ENCODE data around the gene CREG2.
A peak's percentile ranks its signal among the peaks of the same experiment; 100 is the strongest.
"Not testable (repeated sequence)": the region's sequence is repeated elsewhere in the genome, so short reads cannot be mapped to it uniquely, and the experiment has no call there.

CREG2 gene

DNA sequence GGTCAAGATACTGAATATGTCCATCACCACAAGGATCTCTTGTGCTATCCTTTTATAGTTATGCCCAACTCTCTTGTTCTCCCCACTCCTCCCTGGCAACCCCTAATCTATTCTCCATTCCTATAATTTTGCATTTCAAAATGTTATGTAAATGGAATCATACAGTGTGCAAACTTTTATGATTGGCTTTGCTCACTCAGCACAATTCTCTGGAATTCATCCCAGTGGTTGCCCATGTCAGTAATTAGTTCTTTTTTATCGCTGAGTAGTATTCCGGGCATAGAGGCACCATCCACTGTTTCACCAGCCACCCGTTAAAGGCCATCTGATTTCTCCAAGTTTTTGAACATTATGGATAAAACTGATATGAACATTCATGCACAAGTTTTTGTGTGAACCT, 40.4 kb downstream of the CREG2 start:
- DNase-seq (ENCODE audit: low read depth in 3 of 3): no peak

- no peak for DNase-seq (ENCODE audit: low read depth in 3 of 3)
Measured at GRCh38 chr2:101344137-101344536, 43.2 kb downstream of the CREG2 start.

DNA sequence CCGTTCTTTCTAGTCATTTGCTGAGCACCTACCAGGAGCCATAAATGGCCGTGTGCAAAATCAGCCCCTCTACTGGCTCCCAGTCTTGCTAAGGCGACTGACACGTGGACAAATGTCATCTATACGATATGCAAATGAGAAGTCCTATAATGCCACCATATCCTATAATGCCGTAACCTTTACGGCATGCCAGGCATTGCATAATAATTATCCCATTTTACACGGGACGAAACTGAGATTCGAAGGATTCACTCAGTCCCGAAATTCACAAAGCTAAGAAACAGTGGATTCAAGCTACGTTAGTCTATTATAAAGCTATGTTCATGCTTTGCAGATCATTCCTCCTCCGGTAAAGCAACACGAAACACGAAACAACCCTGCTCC, 44.7 kb downstream of the CREG2 start:
- DNase-seq (ENCODE audit: low read depth in 3 of 3): no peak

- DNase-seq (ENCODE audit: low read depth in 3 of 3): peak; percentile 30 to 72 (median 67)
Measured at GRCh38 chr2:101341901-101342624, 45.2 kb downstream of the CREG2 start.

DNA sequence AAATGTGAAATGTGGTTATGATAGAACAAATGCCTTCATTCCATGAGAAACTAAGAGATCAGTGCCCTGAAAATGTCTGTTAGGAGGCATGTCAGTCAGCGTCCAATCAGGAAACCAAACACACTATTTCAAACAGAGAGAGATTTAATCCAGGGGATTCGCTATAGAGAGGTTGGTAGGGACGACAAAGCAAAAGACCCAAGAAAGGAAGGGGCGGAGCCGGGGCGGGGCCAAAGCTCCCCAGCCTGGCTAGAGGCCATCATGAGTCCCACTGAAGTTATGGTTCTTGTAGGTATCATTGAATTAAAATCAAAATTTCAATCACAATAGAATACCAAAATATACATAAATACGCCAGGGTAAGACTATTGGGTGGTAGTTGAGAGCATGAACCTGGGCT, 45.9 kb downstream of the CREG2 start:
- DNase-seq (ENCODE audit: low read depth in 3 of 3): peak in 2 of 3 donors; percentile 26 to 33

DNA sequence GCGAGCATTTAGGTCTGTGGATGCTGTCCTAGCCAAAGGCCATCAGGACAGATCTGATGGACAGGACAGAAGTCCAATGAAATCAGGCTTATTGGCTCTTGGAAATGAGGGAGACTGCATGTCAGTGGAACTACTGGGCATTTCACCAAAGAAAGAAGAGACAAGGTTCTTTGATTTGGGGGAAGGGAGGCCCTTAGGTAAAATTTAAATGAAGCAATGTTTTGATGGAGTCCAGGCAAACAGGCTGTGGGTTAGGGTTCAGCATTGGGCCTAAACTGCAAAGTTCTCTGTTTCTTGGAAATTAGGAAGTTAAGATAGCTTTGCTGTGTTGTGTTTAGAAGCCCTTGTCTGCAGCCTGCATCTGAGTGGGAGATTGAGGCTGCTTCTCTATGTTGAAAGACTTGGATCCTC, 47.2 kb downstream of the CREG2 start:
- DNase-seq (ENCODE audit: low read depth in 3 of 3): no peak

GRCh38 chr2:101339266-101339880, 47.9 kb downstream of the CREG2 start:
- no peak for DNase-seq (ENCODE audit: low read depth in 3 of 3)

DNA sequence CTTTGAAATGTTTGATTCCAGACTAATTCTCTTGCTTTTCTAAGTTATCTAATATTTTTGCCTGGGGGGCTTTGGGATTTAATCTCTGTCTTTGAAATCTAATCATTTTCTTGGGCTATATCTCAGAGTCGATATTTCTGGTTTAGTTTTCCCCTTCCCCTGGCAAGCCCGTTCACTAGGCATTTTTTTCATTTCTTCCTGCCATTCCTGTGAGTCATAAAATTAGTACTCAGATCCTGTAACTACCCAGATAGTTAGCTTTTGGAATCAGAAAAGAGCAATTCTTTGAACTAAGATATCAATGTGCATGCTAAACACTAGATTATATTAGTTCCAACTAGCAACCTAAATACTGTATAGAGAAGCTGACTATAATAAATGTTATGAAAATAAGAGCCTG, 49.4 kb downstream of the CREG2 start:
- DNase-seq (ENCODE audit: low read depth in 3 of 3): no peak

DNA sequence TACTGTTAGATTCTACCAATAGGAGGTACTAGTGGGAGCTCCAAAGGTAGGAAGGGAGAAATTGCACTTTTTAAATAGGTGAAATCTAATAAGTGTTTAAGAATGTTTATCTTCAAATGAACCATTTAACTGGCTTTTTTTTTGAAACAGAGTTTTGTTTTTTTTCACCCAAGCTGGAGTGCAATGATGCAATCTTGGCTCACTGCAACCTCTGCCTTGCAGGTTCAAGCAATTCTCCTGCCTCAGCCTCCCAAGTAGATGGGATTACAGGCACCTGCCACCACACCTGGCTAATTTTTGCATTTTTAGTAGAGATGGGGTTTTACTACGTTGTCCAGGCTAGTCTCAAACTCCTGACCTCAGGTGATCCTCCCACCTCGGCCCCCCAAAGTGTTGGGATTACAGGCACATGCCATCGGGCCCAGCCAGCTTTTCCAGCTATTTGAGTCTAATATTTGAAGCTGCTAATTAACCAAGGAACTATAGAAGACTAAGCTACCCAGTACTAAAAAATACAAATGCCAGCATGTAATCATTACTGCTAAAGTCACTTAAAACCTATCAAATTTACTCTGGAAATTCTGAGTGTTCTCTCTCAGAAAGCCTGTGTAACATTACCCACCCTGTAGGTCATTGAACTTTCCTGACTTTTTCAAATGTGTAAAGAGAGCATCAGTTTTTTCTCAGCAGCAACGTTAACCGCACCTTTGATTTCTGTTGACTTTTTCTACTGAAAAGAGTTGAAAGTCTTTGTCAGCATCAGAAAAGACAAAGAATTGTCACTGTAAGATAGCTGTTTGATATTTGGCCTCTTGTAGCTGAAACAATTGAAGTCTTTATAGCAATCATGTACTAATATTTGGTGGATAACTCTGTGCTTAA, 54.2 kb downstream of the CREG2 start:
- no peak for DNase-seq (ENCODE audit: low read depth in 3 of 3)

DNA sequence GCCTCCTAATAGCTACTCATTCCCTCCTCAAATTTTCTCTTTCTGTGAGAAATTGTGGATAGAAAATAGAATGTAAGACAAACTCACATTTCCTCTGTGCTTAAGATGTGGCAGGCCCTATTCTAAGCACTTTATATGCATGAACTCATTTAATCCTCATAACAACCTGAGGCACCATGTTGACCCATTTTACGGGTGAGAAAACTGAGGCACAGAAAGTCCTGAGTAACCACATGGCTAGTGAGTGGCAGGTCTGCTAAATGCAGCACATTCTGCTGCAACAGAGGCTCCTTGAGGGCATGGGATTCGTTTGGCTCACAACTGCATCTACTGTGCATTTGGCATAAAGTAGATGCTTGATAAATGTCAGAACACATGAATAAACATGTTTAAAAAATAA, 56.1 kb downstream of the CREG2 start:
- DNase-seq (ENCODE audit: low read depth in 3 of 3): no peak

DNA sequence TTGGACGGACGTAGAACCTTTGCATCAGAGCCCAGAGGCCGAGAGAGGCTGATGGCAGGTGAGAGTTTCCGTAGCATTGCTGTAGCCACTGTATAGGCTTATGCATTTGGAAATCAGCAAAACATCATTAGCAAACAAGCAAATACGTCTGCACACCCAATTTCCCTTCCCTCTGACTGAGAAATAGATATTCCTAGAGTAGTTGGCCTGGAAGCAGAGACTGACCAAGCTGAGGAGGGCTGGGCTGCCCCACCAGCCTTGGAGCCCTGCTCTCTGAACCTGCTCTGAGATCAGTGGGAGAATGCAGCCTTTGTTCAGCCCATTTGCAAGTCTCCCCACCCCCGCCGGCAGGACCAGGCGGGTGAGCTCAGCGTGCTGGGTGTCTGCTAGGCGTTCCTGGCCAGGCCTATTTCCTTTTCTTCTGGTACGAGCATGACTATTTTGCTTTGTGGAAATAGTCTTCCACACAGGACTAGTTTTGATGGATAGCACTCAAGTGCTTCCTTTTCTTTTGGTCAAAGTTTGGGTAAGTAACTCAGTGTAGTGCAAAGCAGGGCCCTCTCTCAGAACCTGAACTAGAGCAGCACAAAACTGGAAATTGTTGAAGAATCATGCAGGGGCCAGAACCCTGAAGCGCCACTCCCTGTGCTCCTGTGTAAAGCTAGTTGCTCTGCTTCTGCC, 56.9 kb downstream of the CREG2 start:
- no peak for DNase-seq (ENCODE audit: low read depth in 3 of 3)

GRCh38 chr2:101329026-101329425, 58.3 kb downstream of the CREG2 start:
- DNase-seq (ENCODE audit: low read depth in 3 of 3): no peak

- DNase-seq (ENCODE audit: low read depth in 3 of 3): no peak
Measured at GRCh38 chr2:101328474-101329007, 58.8 kb downstream of the CREG2 start.

DNA sequence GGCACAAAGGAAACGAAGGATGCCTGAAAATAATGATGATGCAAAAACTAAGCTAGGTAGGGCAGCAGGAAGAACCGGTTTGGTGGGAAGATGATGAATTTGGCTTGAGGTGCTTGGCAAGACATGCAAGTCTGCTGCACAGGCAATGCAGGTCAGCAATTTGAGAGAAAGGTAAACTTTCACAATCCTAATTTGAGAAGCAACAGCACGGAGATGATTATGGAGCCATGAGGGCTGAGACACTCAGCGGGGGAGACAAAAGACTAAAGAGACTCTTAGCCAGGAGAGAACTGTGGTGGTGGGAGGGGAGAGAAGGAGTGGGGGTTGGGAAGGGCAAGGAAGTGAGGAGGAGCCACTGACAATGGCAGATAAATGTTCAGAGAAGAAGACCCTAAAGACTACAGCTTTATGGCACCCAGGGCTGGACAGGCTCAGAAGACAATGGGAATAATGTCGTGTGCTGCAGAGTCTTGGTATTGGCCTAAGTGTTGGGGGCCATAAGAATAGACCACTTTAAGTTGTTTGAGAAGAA, 59.4 kb downstream of the CREG2 start:
- DNase-seq (ENCODE audit: low read depth in 3 of 3): no peak

DNA sequence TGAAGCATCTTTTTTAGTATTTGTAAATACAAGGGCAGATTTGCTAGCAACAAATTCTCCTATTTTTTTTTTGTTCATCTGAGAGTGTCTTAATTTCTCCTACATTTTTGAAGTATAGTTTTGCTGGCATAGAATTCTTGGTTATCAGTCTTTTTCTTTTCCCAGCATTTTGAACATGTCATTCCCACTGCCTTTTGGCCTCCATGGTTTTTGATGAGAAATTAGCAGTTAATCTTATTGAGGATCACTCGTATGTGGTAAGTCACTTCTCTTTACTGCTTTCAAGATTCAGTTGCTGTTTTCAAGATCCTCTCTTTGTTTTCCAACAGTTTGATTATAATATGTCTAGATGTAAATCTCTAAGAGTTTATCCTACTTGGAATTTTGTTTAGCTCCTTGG, 61.9 kb downstream of the CREG2 start:
- no peak for DNase-seq (ENCODE audit: low read depth in 3 of 3)

GRCh38 chr2:101316568-101316967, 70.7 kb downstream of the CREG2 start:
- not testable (repeated sequence) for DNase-seq (ENCODE audit: low read depth in 3 of 3)

GRCh38 chr2:101311696-101312017, 75.6 kb downstream of the CREG2 start:
- no peak for DNase-seq (ENCODE audit: low read depth in 3 of 3)

DNA sequence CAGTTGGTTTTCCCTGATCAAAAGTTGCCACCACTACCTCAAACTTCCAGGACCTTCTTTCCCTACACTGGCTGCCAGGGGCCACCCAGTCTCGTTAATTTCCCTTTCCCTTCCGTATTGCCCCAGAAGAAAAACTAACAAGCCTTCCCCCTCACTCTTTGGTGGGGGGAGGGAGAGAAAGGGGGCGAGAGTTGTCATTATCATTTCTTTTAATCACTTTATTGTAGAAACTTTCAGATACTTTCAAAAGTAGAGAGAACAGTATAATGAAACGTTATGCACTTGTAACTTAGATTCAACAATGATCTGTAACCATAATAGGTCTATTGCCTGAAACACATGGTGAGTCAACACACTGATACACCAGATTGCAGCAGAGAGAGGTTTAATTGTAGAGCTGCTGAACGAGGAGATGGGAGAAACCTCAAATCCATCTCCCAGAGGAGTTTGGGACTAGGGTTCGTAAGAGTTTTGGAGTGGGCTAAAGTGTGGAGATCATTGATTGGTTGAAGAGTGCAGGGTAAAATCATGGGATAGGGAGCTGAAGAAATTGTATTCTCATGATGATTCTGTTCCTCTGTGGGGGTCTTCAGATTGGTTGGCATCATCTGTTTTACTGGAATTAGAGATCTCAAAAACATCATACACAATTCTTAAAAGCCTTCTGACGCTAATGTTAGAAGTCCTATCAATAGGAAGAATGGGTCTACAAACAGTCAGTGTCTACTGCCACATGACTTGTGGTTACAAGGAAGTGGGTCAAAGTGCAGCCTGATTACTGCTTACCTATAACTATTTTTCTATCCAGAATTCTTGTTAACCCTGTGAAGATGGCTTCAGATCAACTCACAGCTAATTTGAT, 76.2 kb downstream of the CREG2 start:
- no peak for DNase-seq (ENCODE audit: low read depth in 3 of 3)

GRCh38 chr2:101310090-101310833, 77.0 kb downstream of the CREG2 start:
- DNase-seq (ENCODE audit: low read depth in 3 of 3): no peak
